GM12878 (cell line): Measurements from ENCODE around the gene COL25A1. TPM values are rescaled to one million over a fixed set of nuclear protein-coding genes. Genes with fewer than 3 reads are reported as not detected.

ENCODE experiments used
- ATAC-seq: fragments of 200-7000 bp; cut with Tn5 transposase; 3 replicates; pipeline ENCODE4 v1.9.1; 2020; ENCODE audit warnings: mild to moderate bottlenecking, moderate library complexity
- BruUV-seq: library from RNA; stranded (reverse); fragments of 400-500 nt; replicated peaks from 2 replicates; lab custom pipeline; 2021; lab: Mats Ljungman, UMichigan
- CTCF ChIA-PET: fragments of 300-600 bp; sonication (Branson Sonifier 250); formaldehyde crosslinking; extraction: SDS; loops from one replicate; lab custom pipeline; 2021; ENCODE audit warnings: inconsistent platforms; lab: Yijun Ruan, JAX
- POLR2A ChIA-PET: fragments of 350-600 bp; formaldehyde crosslinking; extraction: SDS; loops from one replicate; lab custom pipeline; 2021; ENCODE audit warnings: inconsistent platforms; lab: Charles Lee
- RAD21 ChIA-PET: fragments of 300-600 bp; sonication (Branson Sonifier 250); formaldehyde crosslinking; loops from one replicate; lab custom pipeline; 2023; ENCODE audit warnings: antibody characterized with exemption; ENCODE audit not compliant: unreplicated experiment; lab: Charles Lee
- SMC1A ChIA-PET: fragments of 300-600 bp; sonication (Branson Sonifier 250); formaldehyde crosslinking; loops from one replicate; lab custom pipeline; 2023; ENCODE audit not compliant: unreplicated experiment, uncharacterized antibody; lab: Charles Lee
- DNase-seq: peaks from one replicate; pipeline ENCODE4 v3.0.0-alpha.2; 2011; ENCODE audit warnings: low read depth, low spot score
- FAIRE-seq: peaks from 3 replicates; lab custom pipeline; 2011; peaks lifted over from hg19 to GRCh38; lab: Jason Lieb, UNC
- H2AFZ ChIP-seq: 2 replicates; pipeline ENCODE4 v1.6.0; 2011; ENCODE audit warnings: low read depth, low read length, control low read depth; ENCODE audit not compliant: control insufficient read depth
- H3K27ac ChIP-seq: 2 replicates; pipeline ENCODE4 v1.5.1; 2011; ENCODE audit warnings: control low read depth; ENCODE audit not compliant: control insufficient read depth, insufficient read depth
- H3K27me3 ChIP-seq, 2 experiments: replicated peaks in 1 of 2; 2 replicates each; pipeline versions ENCODE4 v1.6.0 to v1.6.1; 2011; ENCODE audit warnings: low read length in 1 of 2; ENCODE audit not compliant: control insufficient read depth in 2 of 2, insufficient read depth in 2 of 2
- H3K36me3 ChIP-seq, 2 experiments: 2 replicates each; pipeline ENCODE4 v1.5.1; 2011; ENCODE audit warnings: low read length in 1 of 2; ENCODE audit not compliant: control insufficient read depth in 2 of 2, insufficient read depth in 2 of 2
- H3K4me1 ChIP-seq: 2 replicates; pipeline ENCODE4 v1.6.1; 2011; ENCODE audit warnings: mild to moderate bottlenecking, low read length, moderate library complexity, mixed read lengths; ENCODE audit not compliant: control insufficient read depth, insufficient read depth
- H3K4me2 ChIP-seq: 2 replicates; pipeline ENCODE4 v1.6.0; 2011; ENCODE audit warnings: control low read depth; ENCODE audit not compliant: control insufficient read depth, insufficient read depth
- H3K4me3 ChIP-seq: fragments of 200-600 bp; sonication (generic); 2 replicates; pipeline ENCODE4 v1.5.1; 2016
- H3K79me2 ChIP-seq: 2 replicates; pipeline ENCODE4 v1.6.0; 2011; ENCODE audit warnings: low read length; ENCODE audit not compliant: control insufficient read depth, insufficient read depth
- H3K9ac ChIP-seq: 2 replicates; pipeline ENCODE4 v1.8.0; 2011; ENCODE audit warnings: low read length, control low read depth, mixed read lengths; ENCODE audit not compliant: control insufficient read depth, insufficient read depth
- H3K9me3 ChIP-seq: replicated peaks from 3 replicates; pipeline ENCODE4 v1.5.1; 2011; ENCODE audit warnings: mild to moderate bottlenecking, low read length; ENCODE audit not compliant: control insufficient read depth, insufficient read depth
- H4K20me1 ChIP-seq: 2 replicates; pipeline ENCODE4 v1.6.0; 2011; ENCODE audit not compliant: control insufficient read depth, insufficient read depth
- EED ChIP-seq: sonication (generic); IDR thresholded peaks from 2 replicates; pipeline ENCODE4 v1.6.1; 2016; ENCODE audit warnings: antibody characterized with exemption, low read depth
- FOXM1 ChIP-seq: IDR thresholded peaks from 2 replicates; pipeline ENCODE4 v1.6.1; 2012; ENCODE audit warnings: low read depth, mild to moderate bottlenecking, inconsistent platforms, low read length, moderate library complexity
- SIN3A ChIP-seq: IDR thresholded peaks from 2 replicates; pipeline ENCODE4 v1.6.1; 2012; ENCODE audit warnings: low read depth, low read length, improper control_type of control experiment
- SMARCA5 ChIP-seq: fragments of 450-650 bp; IDR thresholded peaks from 2 replicates; pipeline ENCODE4 v1.6.1; 2017; ENCODE audit warnings: mild to moderate bottlenecking
- YBX1 ChIP-seq: fragments of 450-650 bp; IDR thresholded peaks from 2 replicates; pipeline ENCODE4 v1.6.1; 2016; ENCODE audit warnings: antibody characterized with exemption
- ZNF384 ChIP-seq: IDR thresholded peaks from 2 replicates; pipeline ENCODE4 v1.6.1; 2012; ENCODE audit warnings: low read depth, mild to moderate bottlenecking, low read length, improper control_type of control experiment, borderline replicate concordance
- WGBS: methylation state at CpG from one replicate; pipeline ENCODE4 v1.1.6; 2016; ENCODE audit warnings: low lambda C conversion rate; ENCODE audit not compliant: insufficient replicate concordance, insufficient coverage; ENCODE audit errors: missing lambda C conversion rate; 5-methylcytosine and 5-hydroxymethylcytosine counted together
- in situ Hi-C: fragments of 300-500 bp; cut with MboI; formaldehyde crosslinking; loops from 9 replicates; pipeline ENCODE4 v1.14.3; 2018; ENCODE audit warnings: mixed read lengths
- intact Hi-C: fragments of 100-400 bp; cut with micrococcal nuclease; formaldehyde crosslinking; loops from one replicate; pipeline ENCODE4 v1.14.2; 2022; ENCODE audit not compliant: unreplicated experiment
- polyA plus RNA-seq, 11 experiments: library from polyadenylated mRNA; depleted of rRNA in 4 of 11; unstranded in 6 of 11; stranded (reverse) in 5 of 11; fragments of >200 nt; fragmentation: Nextera tagmentation in 4 of 11; fragmentation: Illumina TruSeq in 1 of 11; extraction: Ambion mirVana in 4 of 11; extraction: Trizol in 1 of 11; gene quantifications; 1 replicate in 1 of 11; 2 replicates in 10 of 11; pipeline versions ENCODE4 v1.2.1 to v1.2.3, GENCODE V29; 2011 to 2016; ENCODE audit warnings: inconsistent platforms in 2 of 11, missing spikeins in 2 of 11, low read depth in 1 of 11
- total RNA-seq, 4 experiments: library from RNA; depleted of rRNA in 3 of 4; stranded (reverse); fragments of >200 nt in 3 of 4; fragmentation: Illumina TruSeq in 1 of 4; extraction: Trizol in 1 of 4; gene quantifications; 2 replicates each; pipeline versions ENCODE4 v1.2.1 to v1.2.3, GENCODE V29; 2013 to 2021
- TF ChIP-seq, protein P1 (sequence below): IDR thresholded peaks from 2 replicates; pipeline ENCODE4 v1.6.1; 2012; ENCODE audit warnings: low read depth, low read length, improper control_type of control experiment
- TF ChIP-seq, protein P2 (sequence below): IDR thresholded peaks from 2 replicates; pipeline ENCODE4 v1.6.1; 2012; ENCODE audit warnings: low read depth, low read length, improper control_type of control experiment
- TF ChIP-seq, protein P3 (sequence below): IDR thresholded peaks from 2 replicates; pipeline ENCODE4 v1.6.1; 2011; ENCODE audit warnings: low read depth, low read length, improper control_type of control experiment, borderline replicate concordance
- TF ChIP-seq, protein P4 (sequence below): fragments of 450-650 bp; IDR thresholded peaks from 2 replicates; pipeline ENCODE4 v1.6.1; 2017; ENCODE audit warnings: borderline replicate concordance

COL25A1 gene
- total and polyA plus RNA-seq, 10 of the 15 experiments (the other 5 are each of a cell fraction or from before 2014, with no cell fraction given): 0.01 to 0.26 (median 0.12) TPM; not detected in 6

DNA sequence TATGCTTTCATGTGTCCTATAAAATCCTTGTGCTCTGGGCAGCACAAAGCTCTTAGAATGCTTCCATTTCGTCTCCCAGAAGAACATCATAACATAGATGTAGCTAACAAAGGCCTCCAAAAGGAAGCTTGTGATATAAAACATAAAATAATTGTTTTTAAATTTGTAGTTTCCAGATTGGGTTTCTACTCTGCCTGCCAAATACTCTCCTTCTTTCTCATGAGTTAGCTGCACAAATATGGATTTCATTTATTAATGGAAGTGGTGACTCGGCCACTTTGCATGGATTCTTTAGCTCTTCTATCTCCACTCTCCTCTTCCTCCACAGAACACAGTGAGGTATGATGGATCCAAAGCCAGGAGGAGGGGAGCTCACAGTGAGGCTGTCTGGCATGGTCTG lies 265.4 kb downstream of the COL25A1 start:
- TF ChIP-seq, protein P1, sequence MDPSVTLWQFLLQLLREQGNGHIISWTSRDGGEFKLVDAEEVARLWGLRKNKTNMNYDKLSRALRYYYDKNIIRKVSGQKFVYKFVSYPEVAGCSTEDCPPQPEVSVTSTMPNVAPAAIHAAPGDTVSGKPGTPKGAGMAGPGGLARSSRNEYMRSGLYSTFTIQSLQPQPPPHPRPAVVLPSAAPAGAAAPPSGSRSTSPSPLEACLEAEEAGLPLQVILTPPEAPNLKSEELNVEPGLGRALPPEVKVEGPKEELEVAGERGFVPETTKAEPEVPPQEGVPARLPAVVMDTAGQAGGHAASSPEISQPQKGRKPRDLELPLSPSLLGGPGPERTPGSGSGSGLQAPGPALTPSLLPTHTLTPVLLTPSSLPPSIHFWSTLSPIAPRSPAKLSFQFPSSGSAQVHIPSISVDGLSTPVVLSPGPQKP: no peak
- no peak for TF ChIP-seq EED
- TF ChIP-seq, protein P2, sequence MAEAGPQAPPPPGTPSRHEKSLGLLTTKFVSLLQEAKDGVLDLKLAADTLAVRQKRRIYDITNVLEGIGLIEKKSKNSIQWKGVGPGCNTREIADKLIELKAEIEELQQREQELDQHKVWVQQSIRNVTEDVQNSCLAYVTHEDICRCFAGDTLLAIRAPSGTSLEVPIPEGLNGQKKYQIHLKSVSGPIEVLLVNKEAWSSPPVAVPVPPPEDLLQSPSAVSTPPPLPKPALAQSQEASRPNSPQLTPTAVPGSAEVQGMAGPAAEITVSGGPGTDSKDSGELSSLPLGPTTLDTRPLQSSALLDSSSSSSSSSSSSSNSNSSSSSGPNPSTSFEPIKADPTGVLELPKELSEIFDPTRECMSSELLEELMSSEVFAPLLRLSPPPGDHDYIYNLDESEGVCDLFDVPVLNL: no peak
- TF ChIP-seq, protein P3, sequence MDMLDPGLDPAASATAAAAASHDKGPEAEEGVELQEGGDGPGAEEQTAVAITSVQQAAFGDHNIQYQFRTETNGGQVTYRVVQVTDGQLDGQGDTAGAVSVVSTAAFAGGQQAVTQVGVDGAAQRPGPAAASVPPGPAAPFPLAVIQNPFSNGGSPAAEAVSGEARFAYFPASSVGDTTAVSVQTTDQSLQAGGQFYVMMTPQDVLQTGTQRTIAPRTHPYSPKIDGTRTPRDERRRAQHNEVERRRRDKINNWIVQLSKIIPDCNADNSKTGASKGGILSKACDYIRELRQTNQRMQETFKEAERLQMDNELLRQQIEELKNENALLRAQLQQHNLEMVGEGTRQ: no peak
- TF ChIP-seq, protein P4, sequence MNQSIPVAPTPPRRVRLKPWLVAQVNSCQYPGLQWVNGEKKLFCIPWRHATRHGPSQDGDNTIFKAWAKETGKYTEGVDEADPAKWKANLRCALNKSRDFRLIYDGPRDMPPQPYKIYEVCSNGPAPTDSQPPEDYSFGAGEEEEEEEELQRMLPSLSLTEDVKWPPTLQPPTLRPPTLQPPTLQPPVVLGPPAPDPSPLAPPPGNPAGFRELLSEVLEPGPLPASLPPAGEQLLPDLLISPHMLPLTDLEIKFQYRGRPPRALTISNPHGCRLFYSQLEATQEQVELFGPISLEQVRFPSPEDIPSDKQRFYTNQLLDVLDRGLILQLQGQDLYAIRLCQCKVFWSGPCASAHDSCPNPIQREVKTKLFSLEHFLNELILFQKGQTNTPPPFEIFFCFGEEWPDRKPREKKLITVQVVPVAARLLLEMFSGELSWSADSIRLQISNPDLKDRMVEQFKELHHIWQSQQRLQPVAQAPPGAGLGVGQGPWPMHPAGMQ: no peak
- no peak for TF ChIP-seq SIN3A
- no peak for TF ChIP-seq FOXM1
- TF ChIP-seq YBX1: no peak
- TF ChIP-seq SMARCA5: no peak
- TF ChIP-seq ZNF384: no peak
- Histone ChIP-seq H3K79me2 (no peaks in the 10 kb centered on the region), H3K4me2 (no peak overlapping the region), H3K9ac (no peak overlapping the region), H3K9me3 (no peaks in the 10 kb centered on the region), H4K20me1 (no peaks in the 10 kb centered on the region), H3K4me1 (no peaks in the 10 kb centered on the region), H3K4me3 (no peak overlapping the region), H3K27ac (no peak overlapping the region), H2AFZ (no peak overlapping the region), H3K36me3 (no peaks in the 10 kb centered on the region), H3K27me3 (no peaks in the 10 kb centered on the region)
- ATAC-seq: no peak
- in situ Hi-C loops: no loop called here
- no peak for DNase-seq
- 0% methylated on average over 2 of the region's 2 CpGs for WGBS
- ChIA-PET SMC1A (interaction anchor here (0.7 kb wide), 1 partner anchor 256 kb away, joined by 3 read pairs; no protein-coding TSS in a partner anchor), POLR2A (no interaction called here), CTCF (interaction anchor here (0.6 to 1.4 kb wide), 2 partner anchors 295 to 363 kb away, joined by 4 to 5 read pairs; no protein-coding TSS in a partner anchor), RAD21 (no interaction called here)
- intact Hi-C loops: no loop called here
- no TSS peak for BruUV-seq
- no peak for FAIRE-seq
